ENCODE results near the gene OR7E24. TPM values are rescaled to one million over a fixed set of nuclear protein-coding genes. Genes with fewer than 3 reads are reported as not detected.

The OR7E24 gene
- total and polyA plus RNA-seq, 3 donors from 2014 or later: 0.62 to 2.3 (median 1.5) TPM

GRCh38 chr19:9289231-9289884, 38.6 kb downstream of the OR7E24 start:
- H3K9me3 ChIP-seq: no peaks in the 10 kb centered on the region

GRCh38 chr19:9295411-9295849, 44.7 kb downstream of the OR7E24 start:
- no peaks in the 10 kb centered on the region for H3K27me3 ChIP-seq
- no peaks in the 10 kb centered on the region for H3K36me3 ChIP-seq (ENCODE audit: low read depth, missing control alignments)
- intact Hi-C loops (cut with DNase I; ENCODE audit: low total_unique reads): no loop called here
- no peak for DNase-seq
- TF ChIP-seq CTCF (IDR thresholded peaks at IDR 0.05): no peak
- TF ChIP-seq POLR2A (IDR thresholded peaks at IDR 0.05): no peak
- no peak overlapping the region for H3K27ac ChIP-seq
- H3K4me3 ChIP-seq: no peak overlapping the region
- WGBS, 2 donors: 94 to 96% methylated on average over 4 of the region's 4 CpGs
- H3K9me3 ChIP-seq: no peaks in the 10 kb centered on the region
- no peaks in the 10 kb centered on the region for H3K4me1 ChIP-seq

More at GRCh38 chr19:9289231-9289884, 38.6 kb downstream of the OR7E24 start:
- intact Hi-C loops (cut with DNase I; ENCODE audit: low total_unique reads): no loop called here
- DNase-seq: no peak
- Histone ChIP-seq H3K36me3 (ENCODE audit: low read depth, missing control alignments) (no peaks in the 10 kb centered on the region), H3K27ac (no peak overlapping the region), H3K4me3 (no peak overlapping the region), H3K4me1 (no peaks in the 10 kb centered on the region), H3K27me3 (no peaks in the 10 kb centered on the region)
- WGBS, 2 donors: 92 to 100% methylated on average over 2 of the region's 2 CpGs
- TF ChIP-seq POLR2A (IDR thresholded peaks at IDR 0.05) (no peak), CTCF (IDR thresholded peaks at IDR 0.05) (no peak)

- Histone ChIP-seq H3K9me3 (no peaks in the 10 kb centered on the region), H3K36me3 (ENCODE audit: low read depth, missing control alignments) (no peaks in the 10 kb centered on the region), H3K27ac (no peak overlapping the region), H3K4me1 (no peaks in the 10 kb centered on the region), H3K4me3 (no peak overlapping the region), H3K27me3 (no peaks in the 10 kb centered on the region)
- DNase-seq: no peak
- no peak for TF ChIP-seq POLR2A (IDR thresholded peaks at IDR 0.05)
- TF ChIP-seq CTCF (IDR thresholded peaks at IDR 0.05): no peak
- 92 to 95% methylated on average over 2 of the region's 2 CpGs for WGBS, 2 donors
- intact Hi-C loops (cut with DNase I; ENCODE audit: low total_unique reads): no loop called here
These were observed 45.6 kb downstream of the OR7E24 start for GRCh38 chr19:9296336-9296735.

Other genes starting within 250 kb of the OR7E24 start
- 1 to 10 TPM; 2.6 to 4.0 TPM for gene MUC16, start 240.5 kb upstream of the OR7E24 start, total RNA-seq
- gene MUC16, start 240.5 kb upstream of the OR7E24 start, polyA plus RNA-seq (ENCODE audit: insufficient read depth, low read depth, low replicate concordance): 4.8 TPM
- under 1 TPM in 1 of 2 donors, not detected in 1; 0.12 TPM for gene OR1M1, start 163.9 kb upstream of the OR7E24 start, total RNA-seq
- not detected for gene OR1M1, start 163.9 kb upstream of the OR7E24 start, polyA plus RNA-seq (ENCODE audit: insufficient read depth, low read depth, low replicate concordance)
- not detected for gene OR7G2, start 143.5 kb upstream of the OR7E24 start, total RNA-seq
- not detected for gene OR7G2, start 143.5 kb upstream of the OR7E24 start, polyA plus RNA-seq (ENCODE audit: insufficient read depth, low read depth, low replicate concordance)
- not detected for gene OR7G1, start 135.2 kb upstream of the OR7E24 start, total RNA-seq
- gene OR7G1, start 135.2 kb upstream of the OR7E24 start, polyA plus RNA-seq (ENCODE audit: insufficient read depth, low read depth, low replicate concordance): not detected
- not detected for gene OR7G3, start 124.0 kb upstream of the OR7E24 start, total RNA-seq
- not detected for gene OR7G3, start 124.0 kb upstream of the OR7E24 start, polyA plus RNA-seq (ENCODE audit: insufficient read depth, low read depth, low replicate concordance)
- 10 to 100 TPM; 19.4 to 28.8 TPM for gene ZNF317, start 110.5 kb upstream of the OR7E24 start, total RNA-seq
- gene ZNF317, start 110.5 kb upstream of the OR7E24 start, polyA plus RNA-seq (ENCODE audit: insufficient read depth, low read depth, low replicate concordance): 16.1 TPM
- under 1 TPM; 0.62 to 0.79 TPM for gene OR7D2, start 72.0 kb upstream of the OR7E24 start, total RNA-seq
- gene OR7D2, start 72.0 kb upstream of the OR7E24 start, polyA plus RNA-seq (ENCODE audit: insufficient read depth, low read depth, low replicate concordance): 1.7 TPM
- under 1 TPM in 1 of 2 donors, not detected in 1; 0.06 TPM for gene OR7D4, start 31.3 kb upstream of the OR7E24 start, total RNA-seq
- not detected for gene OR7D4, start 31.3 kb upstream of the OR7E24 start, polyA plus RNA-seq (ENCODE audit: insufficient read depth, low read depth, low replicate concordance)
- gene ZNF699, start 58.9 kb downstream of the OR7E24 start, total RNA-seq: 10 to 100 TPM; 11.9 to 12.0 TPM
- gene ZNF699, start 58.9 kb downstream of the OR7E24 start, polyA plus RNA-seq (ENCODE audit: insufficient read depth, low read depth, low replicate concordance): 2.2 TPM
- 10 to 100 TPM; 48.4 to 49.7 TPM for gene ZNF559, start 73.2 kb downstream of the OR7E24 start, total RNA-seq
- gene ZNF559, start 73.2 kb downstream of the OR7E24 start, polyA plus RNA-seq (ENCODE audit: insufficient read depth, low read depth, low replicate concordance): 15.4 TPM
- gene ZNF177, start 112.1 kb downstream of the OR7E24 start, total RNA-seq: 10 to 100 TPM; 11.9 to 20.7 TPM
- 16.5 TPM for gene ZNF177, start 112.1 kb downstream of the OR7E24 start, polyA plus RNA-seq (ENCODE audit: insufficient read depth, low read depth, low replicate concordance)
- gene ZNF266, start 184.6 kb downstream of the OR7E24 start, total RNA-seq: 10 to 100 TPM; 26.5 to 43.3 TPM
- gene ZNF266, start 184.6 kb downstream of the OR7E24 start, polyA plus RNA-seq (ENCODE audit: insufficient read depth, low read depth, low replicate concordance): 18.5 TPM
- 10 to 100 TPM; 13.1 to 15.4 TPM for gene ZNF560, start 247.7 kb downstream of the OR7E24 start, total RNA-seq
- gene ZNF560, start 247.7 kb downstream of the OR7E24 start, polyA plus RNA-seq (ENCODE audit: insufficient read depth, low read depth, low replicate concordance): 8.0 TPM